HCT116 (cell line): Measurements from ENCODE around the gene AXIN1. TPM values are rescaled to one million over a fixed set of nuclear protein-coding genes. Genes with fewer than 3 reads are reported as not detected.

Source experiments
- ATAC-seq: fragments of 200-7000 bp; cut with Tn5 transposase; 2 replicates; pipeline ENCODE4 v1.9.1; 2020; ENCODE audit warnings: mild to moderate bottlenecking, moderate library complexity
- BruUV-seq: library from RNA; stranded (reverse); fragments of 400-500 nt; replicated peaks from 2 replicates; lab custom pipeline; 2021; lab: Mats Ljungman, UMichigan
- CTCF ChIA-PET: fragments of 300-600 bp; sonication (Branson Sonifier 250); formaldehyde crosslinking; loops from one replicate; lab custom pipeline; 2021; ENCODE audit warnings: antibody characterized with exemption; lab: Charles Lee
- POLR2A ChIA-PET: fragments of 300-600, 350-600 bp; sonication (Branson Sonifier 250); formaldehyde crosslinking; loops from one replicate; lab custom pipeline; 2021; ENCODE audit warnings: antibody characterized with exemption; lab: Charles Lee
- RAD21 ChIA-PET, 2 experiments: fragments of 300-600 bp; sonication (Branson Sonifier 250); formaldehyde crosslinking; loops; one replicate each; lab custom pipeline; 2023; ENCODE audit warnings: low total read pairs in 2 of 2; ENCODE audit not compliant: uncharacterized antibody in 2 of 2, unreplicated experiment in 2 of 2, low non-redundant PET in 1 of 2; lab: Charles Lee
- DNase-seq: peaks from one replicate; pipeline ENCODE4 v3.0.0-alpha.2; 2010; ENCODE audit warnings: low read depth, low spot score
- H2AFZ ChIP-seq: fragments of 200-600 bp; shearing (Covaris generic), sonication (generic); 2 replicates; pipeline ENCODE4 v1.6.1; 2017; ENCODE audit warnings: low read depth, mixed run types, mixed read lengths, antibody characterized with exemption, low read length; ENCODE audit not compliant: poor library complexity, severe bottlenecking
- H3K27ac ChIP-seq: 2 replicates; pipeline ENCODE4 v1.5.1; 2012; ENCODE audit warnings: low read depth, low read length
- H3K27me3 ChIP-seq: fragments of 200-600 bp; sonication (generic); 2 replicates; pipeline ENCODE4 v1.6.1; 2016; ENCODE audit warnings: mixed run types, low read length, mixed read lengths; ENCODE audit not compliant: insufficient read depth
- H3K36me3 ChIP-seq, 2 experiments: fragments of 200-500 bp in 1 of 2; fragments of 200-600 bp in 1 of 2; sonication (Bioruptor generic) in 1 of 2; sonication (generic) in 1 of 2; 2 replicates each; pipeline versions ENCODE4 v1.5.1 to v1.6.1; 2014 to 2016; ENCODE audit warnings: low read length in 2 of 2, inconsistent platforms in 1 of 2, mixed read lengths in 1 of 2, mixed run types in 1 of 2; ENCODE audit not compliant: insufficient read depth in 2 of 2, control insufficient read depth in 1 of 2
- H3K4me1 ChIP-seq, 2 experiments: fragments of 200-600 bp in 1 of 2; sonication (generic) in 1 of 2; 2 replicates each; pipeline versions ENCODE4 v1.5.1 to v1.6.1; 2012 to 2017; ENCODE audit warnings: low read length in 2 of 2, inconsistent platforms in 1 of 2, mild to moderate bottlenecking in 1 of 2, mixed read lengths in 1 of 2, mixed run types in 1 of 2, moderate library complexity in 1 of 2; ENCODE audit not compliant: insufficient read depth in 2 of 2, control insufficient read depth in 1 of 2
- H3K4me2 ChIP-seq: fragments of 200-600 bp; sonication (generic); 2 replicates; pipeline ENCODE4 v1.6.1; 2017; ENCODE audit warnings: mixed run types, low read length, mixed read lengths
- H3K4me3 ChIP-seq, 2 experiments: fragments of 200-600 bp in 1 of 2; sonication (generic) in 1 of 2; replicated peaks in 1 of 2; 2 replicates each; pipeline ENCODE4 v1.5.1; 2011 to 2016; ENCODE audit warnings: low read length in 2 of 2, control low read depth in 1 of 2, low read depth in 1 of 2, mild to moderate bottlenecking in 1 of 2, mixed read lengths in 1 of 2, mixed run types in 1 of 2
- H3K79me2 ChIP-seq: fragments of 200-600 bp; sonication (generic); 2 replicates; pipeline ENCODE4 v1.6.1; 2017; ENCODE audit warnings: mild to moderate bottlenecking, mixed run types, low read length, moderate library complexity, mixed read lengths; ENCODE audit not compliant: insufficient read depth
- H3K9ac ChIP-seq: fragments of 200-600 bp; sonication (generic); 2 replicates; pipeline ENCODE4 v1.6.1; 2016; ENCODE audit warnings: low read length, mixed read lengths
- H3K9me2 ChIP-seq: fragments of 200-600 bp; sonication (generic), shearing (Covaris generic); 2 replicates; pipeline ENCODE4 v1.6.1; 2017; ENCODE audit warnings: mixed run types, mild to moderate bottlenecking, moderate library complexity; ENCODE audit not compliant: insufficient read depth
- H3K9me3 ChIP-seq, 2 experiments: fragments of 200-500 bp in 1 of 2; fragments of 200-600 bp in 1 of 2; sonication (Bioruptor generic) in 1 of 2; sonication (generic) in 1 of 2; 2 replicates each; pipeline ENCODE4 v1.6.1; 2014 to 2017; ENCODE audit warnings: low read length in 2 of 2, mixed read lengths in 2 of 2, inconsistent platforms in 1 of 2, low read depth in 1 of 2, mild to moderate bottlenecking in 1 of 2, mixed run types in 1 of 2, moderate library complexity in 1 of 2; ENCODE audit not compliant: control insufficient read depth in 1 of 2, insufficient read depth in 1 of 2
- H4K20me1 ChIP-seq: fragments of 200-600 bp; sonication (generic), shearing (Covaris generic); 2 replicates; pipeline ENCODE4 v1.6.1; 2017; ENCODE audit warnings: mixed run types, mild to moderate bottlenecking, moderate library complexity; ENCODE audit not compliant: insufficient read depth
- ATF3 ChIP-seq: IDR thresholded peaks from 2 replicates; pipeline ENCODE4 v1.6.1; 2012
- EGR1 ChIP-seq: IDR thresholded peaks from 2 replicates; pipeline ENCODE4 v1.6.1; 2012; ENCODE audit warnings: low read depth
- ELF1 ChIP-seq: IDR thresholded peaks from 2 replicates; pipeline ENCODE4 v1.6.1; 2012; ENCODE audit warnings: low read depth, borderline replicate concordance
- SRF ChIP-seq: IDR thresholded peaks from 2 replicates; pipeline ENCODE4 v1.6.1; 2012; ENCODE audit warnings: low read depth
- TCF7L2 ChIP-seq: IDR thresholded peaks from 2 replicates; pipeline ENCODE4 v1.7.0; 2011; ENCODE audit warnings: borderline replicate concordance, inconsistent platforms; ENCODE audit not compliant: insufficient read depth, insufficient read length; ENCODE audit errors: extremely low read depth
- ZFX ChIP-seq: fragments of 450-650 bp; IDR thresholded peaks from 2 replicates; pipeline ENCODE4 v1.6.1; 2017
- ZNF274 ChIP-seq: fragments of 200-500 bp; sonication (Bioruptor generic); IDR thresholded peaks from 2 replicates; pipeline ENCODE4 v1.6.1; 2014; ENCODE audit warnings: mild to moderate bottlenecking, low read depth, low read length, inconsistent platforms
- intact Hi-C: fragments of 100-400 bp; cut with micrococcal nuclease; formaldehyde crosslinking; loops from 2 replicates; pipeline ENCODE4 v1.10.0; 2022
- total RNA-seq: library from RNA; stranded (reverse); gene quantifications from one replicate; pipeline ENCODE4 v1.2.1, GENCODE V29; 2021; ENCODE audit not compliant: unreplicated experiment

The AXIN1 gene
- total RNA-seq, 1 experiment from 2014 or later, result 20.2 TPM

- no peaks in the 10 kb centered on the region for H3K27me3 ChIP-seq
- intact Hi-C loops, result loop anchor here (5.0 kb wide), 1 partner anchor 125 kb away; the partner anchor contains the start of gene LUC7L
- peak overlapping the region; percentile 54 to 63 for H3K4me3 ChIP-seq
- H3K9ac ChIP-seq, result peak overlapping the region; percentile 70
- peaks cover 2 to 7% of the 10 kb centered on the region in 2 experiments; a peak in 1 of 4 replicates for H3K4me1 ChIP-seq
- H3K79me2 ChIP-seq, result peaks cover 45% of the 10 kb centered on the region
- H4K20me1 ChIP-seq, result no peaks in the 10 kb centered on the region
- H2AFZ ChIP-seq, result no peak overlapping the region
- ChIA-PET CTCF (interaction anchor here (1.0 kb wide), 1 partner anchor 10 kb away, joined by 10 read pairs; no protein-coding TSS in a partner anchor), RAD21 (interaction anchor here in 1 of 2 experiments (0.6 to 1.0 kb wide), 2 partner anchors 10 to 183 kb away, joined by 4 to 6 read pairs; no protein-coding TSS in a partner anchor), POLR2A (interaction anchor here (1.0 kb wide), 1 partner anchor 122 kb away, joined by 3 read pairs; no protein-coding TSS in a partner anchor)
- ATAC-seq (peak; percentile 29), DNase-seq (no peak)
- H3K4me2 ChIP-seq, result peak overlapping the region; percentile 66
- no peaks in the 10 kb centered on the region for H3K9me3 ChIP-seq
- 0 out of 4 replicates have a peak, but pooled peaks cover 0 to 4% of the 10 kb centered on the region in 2 experiments for H3K36me3 ChIP-seq
- H3K27ac ChIP-seq, result peak overlapping the region; percentile 59; the same call in 1 of the 2 replicates
- H3K9me2 ChIP-seq, result no peaks in the 10 kb centered on the region
- TF ChIP-seq ELF1, result no peak
- no peak for TF ChIP-seq SRF
- TF ChIP-seq EGR1, result no peak
- TF ChIP-seq ZNF274, result no peak
- TF ChIP-seq TCF7L2, result no peak
- TF ChIP-seq ZFX, result peak; percentile 59; the same call in 1 of the 2 replicates
- no TSS peak for BruUV-seq
Observed at GRCh38 chr16:351804-352520, 561 bp downstream of the AXIN1 start.

GRCh38 chr16:350203-350602, 2.3 kb downstream of the AXIN1 start:
- no peak overlapping the region for H3K4me2 ChIP-seq
- H2AFZ ChIP-seq, result no peak overlapping the region
- H3K9me3 ChIP-seq, result no peaks in the 10 kb centered on the region
- peaks cover 2 to 7% of the 10 kb centered on the region in 2 experiments; a peak in 1 of 4 replicates for H3K4me1 ChIP-seq
- BruUV-seq, result TSS peak; percentile 62
- CTCF ChIA-PET, result no interaction called here
- H3K79me2 ChIP-seq, result peaks cover 61% of the 10 kb centered on the region
- H3K36me3 ChIP-seq, result peaks cover 0 to 11% of the 10 kb centered on the region in 2 experiments; a peak in 1 of 4 replicates
- H4K20me1 ChIP-seq, result no peaks in the 10 kb centered on the region
- no peak overlapping the region for H3K4me3 ChIP-seq
- RAD21 ChIA-PET, result no interaction called here
- H3K9ac ChIP-seq, result no peak overlapping the region
- no peak for TF ChIP-seq ATF3
- DNase-seq (no peak), ATAC-seq (no peak)
- POLR2A ChIA-PET, result no interaction called here
- no peaks in the 10 kb centered on the region for H3K9me2 ChIP-seq
- no peak overlapping the region for H3K27ac ChIP-seq
- H3K27me3 ChIP-seq, result no peaks in the 10 kb centered on the region
- intact Hi-C loops, result loop anchor here (5.0 kb wide), 1 partner anchor 123 kb away; the partner anchor contains the start of gene LUC7L
